IPS DF 6.9 (cell line): ENCODE results near the gene KRTAP2-4.
"Not testable (repeated sequence)": the region's sequence is repeated elsewhere in the genome, so short reads cannot be mapped to it uniquely, and the experiment has no call there.

Experiments
- DNase-seq: peaks from one replicate; pipeline ENCODE4 v3.0.0-alpha.2; 2013; ENCODE audit warnings: low read depth, low spot score
- H3K27ac ChIP-seq: one replicate; pipeline ENCODE4 v1.5.1; 2013; ENCODE audit warnings: low read length, control low read depth
- H3K27me3 ChIP-seq: 2 replicates; pipeline ENCODE4 v1.6.1; 2013; ENCODE audit warnings: mild to moderate bottlenecking, low read length; ENCODE audit not compliant: control insufficient read depth, insufficient read depth
- H3K36me3 ChIP-seq: 2 replicates; pipeline ENCODE4 v1.6.1; 2013; ENCODE audit warnings: low read length; ENCODE audit not compliant: control insufficient read depth, insufficient read depth
- H3K4me1 ChIP-seq: 2 replicates; pipeline ENCODE4 v1.6.1; 2013; ENCODE audit warnings: low read length; ENCODE audit not compliant: control insufficient read depth, insufficient read depth
- H3K4me3 ChIP-seq: 2 replicates; pipeline ENCODE4 v1.5.1; 2013; ENCODE audit warnings: mild to moderate bottlenecking, low read length
- H3K9me3 ChIP-seq: 2 replicates; pipeline ENCODE4 v1.6.1; 2013; ENCODE audit warnings: low read length, inconsistent platforms; ENCODE audit not compliant: control insufficient read depth, insufficient read depth
- WGBS: extraction: QIAGEN DNeasy Blood & Tissue Kit; methylation state at CpG from one replicate; pipeline ENCODE4 v1.1.7; 2013; ENCODE audit warnings: mixed read lengths, missing lambda C conversion rate; ENCODE audit not compliant: insufficient read length, insufficient coverage; 5-methylcytosine and 5-hydroxymethylcytosine counted together

Gene KRTAP2-4

GRCh38 chr17:41034346-41034935 lies 31.2 kb downstream of the KRTAP2-4 start, which contains the start of gene KRTAP1-3:
Gene KRTAP1-3, minus strand, starts transcription at chr17:41034874. Its CDS starts 53 bp downstream, at chr17:41034821.
- no CpG with 5 or more reads among the region's 10 CpGs for WGBS
- not testable (repeated sequence) for DNase-seq, H3K4me1 ChIP-seq, H3K4me3 ChIP-seq, H3K27ac ChIP-seq, H3K27me3 ChIP-seq, H3K36me3 ChIP-seq, H3K9me3 ChIP-seq

GRCh38 chr17:41029633-41030245 lies 35.9 kb downstream of the KRTAP2-4 start, which contains the start of gene KRTAP1-4:
Gene KRTAP1-4, minus strand, starts transcription at chr17:41030195. Its CDS starts 117 bp downstream, at chr17:41030078.
- H3K27me3 ChIP-seq = no peaks in the 10 kb centered on the region
- WGBS = no CpG with 5 or more reads among the region's 12 CpGs

DNA sequence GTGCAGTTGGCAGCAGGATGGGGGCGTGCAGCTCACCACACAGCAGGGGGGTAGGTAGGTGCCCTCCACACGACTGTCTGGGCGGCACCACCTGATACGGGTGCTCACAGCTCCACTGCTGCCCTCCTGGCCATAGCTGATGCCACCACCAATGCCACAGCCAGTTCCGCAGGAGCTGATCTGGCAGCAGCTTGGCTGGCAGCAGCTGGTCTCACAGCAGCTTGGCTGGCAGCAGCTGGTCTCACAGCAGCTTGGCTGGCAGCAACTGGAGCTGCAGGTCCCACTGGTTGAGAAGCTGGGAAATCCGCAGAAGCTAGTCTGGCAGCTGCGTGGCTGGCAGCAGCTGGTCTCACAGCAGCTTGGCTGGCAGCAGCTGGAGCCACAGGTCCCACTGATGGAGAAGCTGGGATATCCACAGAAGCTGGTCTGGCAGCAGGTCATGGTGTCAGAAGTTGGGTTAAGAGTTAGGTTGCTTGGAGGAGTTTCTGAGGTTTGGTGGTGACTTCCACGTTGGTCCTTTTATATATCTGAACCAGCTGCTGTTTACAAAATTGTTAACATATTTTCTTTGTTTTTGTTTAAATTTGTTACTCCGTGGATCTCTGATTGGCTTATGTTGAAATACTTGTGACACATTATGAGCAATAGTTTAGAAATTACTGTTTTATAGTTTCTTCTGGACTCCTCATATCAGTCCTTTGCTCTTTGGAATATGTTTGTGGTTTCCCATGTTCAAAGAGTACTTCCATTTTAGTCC lies 38.8 kb downstream of the KRTAP2-4 start, which contains the start of gene KRTAP1-5:
TSS of gene KRTAP1-5 (minus strand) at position 494 of the 757 bp plus-strand sequence. CDS start at position 441, 53 bp downstream.
- WGBS = no CpG with 5 or more reads among the region's 9 CpGs
- DNase-seq = no peak

More at GRCh38 chr17:41029633-41030245, 35.9 kb downstream of the KRTAP2-4 start, which contains the start of gene KRTAP1-4:
- no peak for DNase-seq
- H3K27ac ChIP-seq = no peak within 1 kb of the TSS
- H3K36me3 ChIP-seq = no peaks in the 10 kb centered on the region
- H3K9me3 ChIP-seq = no peaks in the 10 kb centered on the region
- no peaks in the 10 kb centered on the region; the same call in 1 of the 2 replicates for H3K4me1 ChIP-seq
- H3K4me3 ChIP-seq = no peak within 1 kb of the TSS

GRCh38 chr17:41024697-41025096 lies 41.0 kb downstream of the KRTAP2-4 start:
- DNase-seq = no peak
- Histone ChIP-seq H3K4me1 (no peaks in the 10 kb centered on the region), H3K27me3 (no peaks in the 10 kb centered on the region), H3K4me3 (no peak overlapping the region), H3K27ac (no peak overlapping the region), H3K9me3 (no peaks in the 10 kb centered on the region), H3K36me3 (no peaks in the 10 kb centered on the region)
- 100% methylated on average over 2 of the region's 3 CpGs for WGBS

More for the DNA sequence above, 38.8 kb downstream of the KRTAP2-4 start, which contains the start of gene KRTAP1-5:
- Histone ChIP-seq H3K4me1 (no peaks in the 10 kb centered on the region), H3K27me3 (no peaks in the 10 kb centered on the region), H3K9me3 (no peaks in the 10 kb centered on the region), H3K4me3 (no peak within 1 kb of the TSS), H3K27ac (no peak within 1 kb of the TSS), H3K36me3 (no peaks in the 10 kb centered on the region)

- H3K36me3 ChIP-seq = no peaks in the 10 kb centered on the region
- no peak overlapping the region for H3K27ac ChIP-seq
- H3K9me3 ChIP-seq = no peaks in the 10 kb centered on the region
- no peak overlapping the region for H3K4me3 ChIP-seq
- DNase-seq = no peak
- no peaks in the 10 kb centered on the region; the same call in 1 of the 2 replicates for H3K4me1 ChIP-seq
- H3K27me3 ChIP-seq = no peaks in the 10 kb centered on the region
Measured at GRCh38 chr17:41020336-41020735, 45.3 kb downstream of the KRTAP2-4 start.

- no peaks in the 10 kb centered on the region for H3K9me3 ChIP-seq
- H3K4me3 ChIP-seq = no peak overlapping the region
- no peaks in the 10 kb centered on the region for H3K27me3 ChIP-seq
- no peaks in the 10 kb centered on the region for H3K36me3 ChIP-seq
- H3K4me1 ChIP-seq = no peaks in the 10 kb centered on the region; the same call in 1 of the 2 replicates
- no peak overlapping the region for H3K27ac ChIP-seq
- no CpG with 5 or more reads among the region's 3 CpGs for WGBS
- no peak for DNase-seq
Measured at GRCh38 chr17:41019415-41019814, 46.3 kb downstream of the KRTAP2-4 start.

GRCh38 chr17:41018541-41018940 lies 47.1 kb downstream of the KRTAP2-4 start:
- Histone ChIP-seq H3K27me3 (no peaks in the 10 kb centered on the region), H3K27ac (no peak overlapping the region), H3K4me3 (no peak overlapping the region), H3K9me3 (no peaks in the 10 kb centered on the region), H3K4me1 (no peaks in the 10 kb centered on the region; the same call in 1 of the 2 replicates), H3K36me3 (no peaks in the 10 kb centered on the region)
- WGBS = no CpG with 5 or more reads among the region's 3 CpGs
- no peak for DNase-seq

GRCh38 chr17:41016578-41017215 lies 49.0 kb downstream of the KRTAP2-4 start:
- no peaks in the 10 kb centered on the region for H3K9me3 ChIP-seq
- no peak overlapping the region for H3K4me3 ChIP-seq
- no CpG with 5 or more reads among the region's 13 CpGs for WGBS
- H3K4me1 ChIP-seq = no peaks in the 10 kb centered on the region; the same call in 1 of the 2 replicates
- no peak for DNase-seq
- no peak overlapping the region for H3K27ac ChIP-seq
- H3K27me3 ChIP-seq = no peaks in the 10 kb centered on the region
- H3K36me3 ChIP-seq = no peaks in the 10 kb centered on the region

GRCh38 chr17:41015454-41015853 lies 50.2 kb downstream of the KRTAP2-4 start:
- WGBS = no CpG with 5 or more reads among the region's 7 CpGs
- no peak for DNase-seq
- H3K27ac ChIP-seq = no peak overlapping the region

More at GRCh38 chr17:41015454-41015853, 50.2 kb downstream of the KRTAP2-4 start:
- H3K4me1 ChIP-seq = no peaks in the 10 kb centered on the region; the same call in 1 of the 2 replicates
- H3K27me3 ChIP-seq = no peaks in the 10 kb centered on the region
- no peak overlapping the region for H3K4me3 ChIP-seq
- no peaks in the 10 kb centered on the region for H3K9me3 ChIP-seq
- no peaks in the 10 kb centered on the region for H3K36me3 ChIP-seq
